HG03378 (cell line): ENCODE results near the gene UBE2S.
"Not testable (repeated sequence)": the region's sequence is repeated elsewhere in the genome, so short reads cannot be mapped to it uniquely, and the experiment has no call there.

ENCODE experiments used
- ATAC-seq: cut with Tn5 transposase; IDR thresholded peaks from one replicate; pipeline ENCODE4 v1.9.1; 2021; ENCODE audit warnings: mild to moderate bottlenecking, moderate library complexity; ENCODE audit not compliant: unreplicated experiment

The UBE2S gene

GRCh38 chr19:55407550-55407799, at the start of gene UBE2S:
Gene UBE2S (minus strand): TSS chr19:55407788. CDS start chr19:55407589, 199 bp downstream.
- not testable (repeated sequence) for ATAC-seq

GRCh38 chr19:55456347-55456746, 48.8 kb upstream of the UBE2S start:
- ATAC-seq: no peak

- ATAC-seq: no peak
Observed at GRCh38 chr19:55455576-55456235, 48.1 kb upstream of the UBE2S start.

GRCh38 chr19:55454787-55455243, 47.2 kb upstream of the UBE2S start:
- no peak for ATAC-seq

GRCh38 chr19:55453511-55454260, 46.1 kb upstream of the UBE2S start:
- no peak for ATAC-seq

- ATAC-seq: no peak
Observed at GRCh38 chr19:55452749-55453346, 45.3 kb upstream of the UBE2S start.

GRCh38 chr19:55451965-55452748, 44.6 kb upstream of the UBE2S start:
- no peak for ATAC-seq

GRCh38 chr19:55451163-55451964, 43.8 kb upstream of the UBE2S start:
- no peak for ATAC-seq

- ATAC-seq: no peak
Observed at GRCh38 chr19:55449469-55449868, 41.9 kb upstream of the UBE2S start.

GRCh38 chr19:55448175-55448490, 40.5 kb upstream of the UBE2S start:
- not testable (repeated sequence) for ATAC-seq

- no peak for ATAC-seq
Observed at GRCh38 chr19:55447421-55448174, 40.0 kb upstream of the UBE2S start.

- no peak for ATAC-seq
Observed at GRCh38 chr19:55446060-55446459, 38.5 kb upstream of the UBE2S start.

- ATAC-seq: no peak
Observed at GRCh38 chr19:55444646-55445045, 37.1 kb upstream of the UBE2S start.

GRCh38 chr19:55443824-55444480, 36.4 kb upstream of the UBE2S start:
- ATAC-seq: no peak

GRCh38 chr19:55443045-55443823, 35.6 kb upstream of the UBE2S start, which contains the start of gene SHISA7:
Gene SHISA7 (minus strand): TSS chr19:55443300. CDS start chr19:55442863, 437 bp downstream.
- no peak for ATAC-seq

GRCh38 chr19:55442372-55442961, 34.9 kb upstream of the UBE2S start:
- no peak for ATAC-seq

- ATAC-seq: no peak
Observed at GRCh38 chr19:55441692-55442321, 34.2 kb upstream of the UBE2S start.

- ATAC-seq: no peak
Observed at GRCh38 chr19:55441319-55441691, 33.7 kb upstream of the UBE2S start.
